Measurements from ENCODE around the gene PTPRE.

PTPRE gene

GRCh38 chr10:128122931-128123330, 216.0 kb downstream of the PTPRE start:
- no peaks in the 10 kb centered on the region for H3K27me3 ChIP-seq (replicated peaks; ENCODE audit: control insufficient read depth, insufficient read depth, low read length)
- no peaks in the 10 kb centered on the region for H3K4me1 ChIP-seq (ENCODE audit: control insufficient read depth, insufficient read depth, low read length)
- no peaks in the 10 kb centered on the region for H3K9me3 ChIP-seq (ENCODE audit: control insufficient read depth, low read length)
- DNase-seq (ENCODE audit: low read depth) = no peak
- H3K4me3 ChIP-seq (ENCODE audit: low read length) = no peak overlapping the region
- H3K9ac ChIP-seq (ENCODE audit: low read length) = no peak overlapping the region
- no peaks in the 10 kb centered on the region for H3K36me3 ChIP-seq (ENCODE audit: control insufficient read depth, insufficient read depth, low read length, severe bottlenecking)

- Histone ChIP-seq H3K4me1 (ENCODE audit: control insufficient read depth, insufficient read depth, low read length) (no peaks in the 10 kb centered on the region), H3K9ac (ENCODE audit: low read length) (no peak overlapping the region), H3K36me3 (ENCODE audit: control insufficient read depth, insufficient read depth, low read length, severe bottlenecking) (no peaks in the 10 kb centered on the region), H3K27me3 (replicated peaks; ENCODE audit: control insufficient read depth, insufficient read depth, low read length) (no peaks in the 10 kb centered on the region), H3K9me3 (ENCODE audit: control insufficient read depth, low read length) (no peaks in the 10 kb centered on the region), H3K4me3 (ENCODE audit: low read length) (no peak overlapping the region)
- no peak for DNase-seq (ENCODE audit: low read depth)
These were observed 216.9 kb downstream of the PTPRE start for GRCh38 chr10:128123846-128124245.

GRCh38 chr10:128124813-128125403, 218.0 kb downstream of the PTPRE start:
- DNase-seq (ENCODE audit: low read depth) = no peak
- peak overlapping the region; percentile 26 for H3K9ac ChIP-seq (ENCODE audit: low read length)
- H3K27me3 ChIP-seq (replicated peaks; ENCODE audit: control insufficient read depth, insufficient read depth, low read length) = no peaks in the 10 kb centered on the region
- H3K9me3 ChIP-seq (ENCODE audit: control insufficient read depth, low read length) = no peaks in the 10 kb centered on the region
- H3K4me1 ChIP-seq (ENCODE audit: control insufficient read depth, insufficient read depth, low read length) = no peaks in the 10 kb centered on the region
- no peaks in the 10 kb centered on the region for H3K36me3 ChIP-seq (ENCODE audit: control insufficient read depth, insufficient read depth, low read length, severe bottlenecking)
- peak overlapping the region; percentile 85 for H3K4me3 ChIP-seq (ENCODE audit: low read length)

GRCh38 chr10:128125416-128125943, 218.6 kb downstream of the PTPRE start:
- no peaks in the 10 kb centered on the region for H3K27me3 ChIP-seq (replicated peaks; ENCODE audit: control insufficient read depth, insufficient read depth, low read length)
- peak; percentile 32 for DNase-seq (ENCODE audit: low read depth)
- H3K4me1 ChIP-seq (ENCODE audit: control insufficient read depth, insufficient read depth, low read length) = no peaks in the 10 kb centered on the region
- peak overlapping the region; percentile 85 for H3K4me3 ChIP-seq (ENCODE audit: low read length)
- no peaks in the 10 kb centered on the region for H3K9me3 ChIP-seq (ENCODE audit: control insufficient read depth, low read length)
- no peaks in the 10 kb centered on the region for H3K36me3 ChIP-seq (ENCODE audit: control insufficient read depth, insufficient read depth, low read length, severe bottlenecking)
- H3K9ac ChIP-seq (ENCODE audit: low read length) = peak overlapping the region; percentile 26

- Histone ChIP-seq H3K27me3 (replicated peaks; ENCODE audit: control insufficient read depth, insufficient read depth, low read length) (no peaks in the 10 kb centered on the region), H3K4me3 (ENCODE audit: low read length) (peak within 1 kb of the TSS; percentile 85), H3K9me3 (ENCODE audit: control insufficient read depth, low read length) (no peaks in the 10 kb centered on the region), H3K4me1 (ENCODE audit: control insufficient read depth, insufficient read depth, low read length) (no peaks in the 10 kb centered on the region), H3K36me3 (ENCODE audit: control insufficient read depth, insufficient read depth, low read length, severe bottlenecking) (no peaks in the 10 kb centered on the region), H3K9ac (ENCODE audit: low read length) (peak within 1 kb of the TSS; percentile 39)
- peak; percentile 96 for DNase-seq (ENCODE audit: low read depth)
These were observed 219.3 kb downstream of the PTPRE start, which contains the start of gene MKI67 for GRCh38 chr10:128125944-128126764. MKI67 (minus strand) TSS chr10:128126423; CDS start chr10:128125667, 756 bp downstream.

GRCh38 chr10:128128582-128128981, 221.7 kb downstream of the PTPRE start:
- no peak overlapping the region for H3K4me3 ChIP-seq (ENCODE audit: low read length)
- H3K27me3 ChIP-seq (replicated peaks; ENCODE audit: control insufficient read depth, insufficient read depth, low read length) = no peaks in the 10 kb centered on the region
- H3K9ac ChIP-seq (ENCODE audit: low read length) = no peak overlapping the region
- H3K9me3 ChIP-seq (ENCODE audit: control insufficient read depth, low read length) = no peaks in the 10 kb centered on the region
- no peak for DNase-seq (ENCODE audit: low read depth)
- H3K4me1 ChIP-seq (ENCODE audit: control insufficient read depth, insufficient read depth, low read length) = no peaks in the 10 kb centered on the region
- H3K36me3 ChIP-seq (ENCODE audit: control insufficient read depth, insufficient read depth, low read length, severe bottlenecking) = no peaks in the 10 kb centered on the region

GRCh38 chr10:128130051-128130450, 223.1 kb downstream of the PTPRE start:
- no peak overlapping the region for H3K4me3 ChIP-seq (ENCODE audit: low read length)
- H3K4me1 ChIP-seq (ENCODE audit: control insufficient read depth, insufficient read depth, low read length) = no peaks in the 10 kb centered on the region
- no peak overlapping the region for H3K9ac ChIP-seq (ENCODE audit: low read length)
- peak; percentile 14 for DNase-seq (ENCODE audit: low read depth)
- no peaks in the 10 kb centered on the region for H3K27me3 ChIP-seq (replicated peaks; ENCODE audit: control insufficient read depth, insufficient read depth, low read length)
- no peaks in the 10 kb centered on the region for H3K36me3 ChIP-seq (ENCODE audit: control insufficient read depth, insufficient read depth, low read length, severe bottlenecking)
- H3K9me3 ChIP-seq (ENCODE audit: control insufficient read depth, low read length) = no peaks in the 10 kb centered on the region
